ENCODE measurements around the gene WDR26. TPM values are rescaled to one million over a fixed set of nuclear protein-coding genes. Genes with fewer than 3 reads are reported as not detected.

WDR26 gene
- total RNA-seq, 1 experiment from 2014 or later = 81.4 TPM

DNA sequence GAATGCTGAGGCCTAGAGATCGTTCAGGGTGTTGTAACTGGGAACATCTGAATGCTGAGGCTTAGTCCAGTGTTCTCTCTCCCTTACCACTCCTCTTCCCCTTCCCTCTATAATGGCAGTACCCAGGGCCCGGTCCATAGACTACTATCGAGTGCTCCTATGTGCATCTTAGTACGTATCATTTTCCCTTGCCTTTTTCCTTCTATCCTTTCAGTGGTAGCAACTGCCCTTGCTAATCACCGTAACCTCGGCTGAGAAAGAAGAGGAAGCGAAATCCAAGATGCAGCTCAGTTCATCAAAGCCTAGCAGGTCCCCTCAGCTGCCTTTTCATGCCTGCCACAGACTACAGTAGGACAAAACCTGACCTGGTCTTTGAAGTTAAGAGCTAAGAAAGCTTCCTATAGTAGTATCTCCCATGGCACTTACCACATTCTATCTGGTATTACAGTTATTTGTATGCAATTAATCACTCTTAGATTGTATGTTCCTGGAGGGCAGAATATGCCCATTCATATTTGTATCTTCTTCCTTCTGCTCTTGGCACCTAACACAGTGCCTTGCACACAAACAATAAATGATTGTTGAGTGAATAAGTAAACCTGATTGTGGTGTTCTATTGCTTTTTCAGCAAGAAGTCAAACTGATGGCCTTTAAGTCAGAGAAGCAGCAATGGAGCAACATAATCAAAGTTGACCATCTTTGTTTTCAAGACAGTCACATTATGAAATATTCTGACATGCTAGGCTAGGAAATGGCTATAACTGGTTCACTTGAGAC, 55.6 kb downstream of the WDR26 start:
- no peak overlapping the region for H4K91ac ChIP-seq (ENCODE audit: insufficient read length, low read depth, low read length)
- H3K4me2 ChIP-seq (ENCODE audit: insufficient read depth, insufficient read length, low read length) = no peak overlapping the region
- WGBS (ENCODE audit: extremely low coverage, insufficient read length, low lambda C conversion rate) = no CpG with 5 or more reads among the region's 7 CpGs
- H4K20me1 ChIP-seq (ENCODE audit: control insufficient read depth, insufficient read depth, insufficient read length) = no peaks in the 10 kb centered on the region
- no peaks in the 10 kb centered on the region; the same call in 1 of the 2 replicates for H3K79me2 ChIP-seq (ENCODE audit: insufficient read depth, low read length)
- H4K5ac ChIP-seq (ENCODE audit: insufficient read length, low read depth, low read length) = no peak overlapping the region
- no peak overlapping the region for H3K56ac ChIP-seq (ENCODE audit: insufficient read length, low read depth, low read length)
- no peak overlapping the region for H3T11ph ChIP-seq (ENCODE audit: low read length)
- no peak overlapping the region for H2BK12ac ChIP-seq (ENCODE audit: insufficient read length, low read depth, low read length)
- H3K9me3 ChIP-seq (ENCODE audit: control insufficient read depth, low read depth, low read length) = no peaks in the 10 kb centered on the region
- H3K23ac ChIP-seq (ENCODE audit: insufficient read length, low read depth, low read length) = no peak overlapping the region
- no peaks in the 10 kb centered on the region for H3K23me2 ChIP-seq (ENCODE audit: insufficient read length, low read depth, low read length, poor library complexity, severe bottlenecking)
- no peaks in the 10 kb centered on the region for H3K9me3 Mint-ChIP-seq
- H3K4me1 ChIP-seq (ENCODE audit: insufficient read depth, low read length) = no peaks in the 10 kb centered on the region
- H2BK15ac ChIP-seq (ENCODE audit: low read depth, low read length) = no peak overlapping the region
- no peak overlapping the region for H2BK5ac ChIP-seq (ENCODE audit: insufficient read length, low read length)
- H3K14ac ChIP-seq (ENCODE audit: insufficient read depth, low read length) = no peak overlapping the region
- H4K8ac ChIP-seq (replicated peaks; ENCODE audit: insufficient read length, low read depth, low read length) = no peak overlapping the region
- H3K27ac ChIP-seq (ENCODE audit: insufficient read length, low read depth, low read length) = no peak overlapping the region
- no peak overlapping the region for H2BK20ac ChIP-seq (ENCODE audit: low read depth, low read length, poor library complexity, severe bottlenecking)
- H3K27me3 ChIP-seq (ENCODE audit: insufficient read depth, low read length) = no peaks in the 10 kb centered on the region
- no peak for TF ChIP-seq CTCF (conservative IDR thresholded peaks at IDR 0.05)
- peak overlapping the region in 1 of 3 experiments; percentile 92; a peak in 2 of 7 replicates for H3K27ac Mint-ChIP-seq
- no peak overlapping the region for H3K4me3 Mint-ChIP-seq
- H3K36me3 Mint-ChIP-seq (ENCODE audit: insufficient read depth in 1 of 3, low read depth in 3 of 3) = peaks cover 16 to 42% (median 40%) of the 10 kb centered on the region in 3 experiments; a peak in 6 of 7 replicates
- H2AK5ac ChIP-seq (ENCODE audit: insufficient read length, low read length) = no peak overlapping the region
- no peak overlapping the region for H3K4ac ChIP-seq (ENCODE audit: low read depth, low read length)
- no peaks in the 10 kb centered on the region for H3K79me1 ChIP-seq (ENCODE audit: insufficient read depth, low read depth, low read length, poor library complexity, severe bottlenecking)
- no peak overlapping the region for H3K9ac ChIP-seq (ENCODE audit: extremely low read depth, insufficient read length, low read length)
- H3K4me1 Mint-ChIP-seq = peaks cover 0 to under 1% of the 10 kb centered on the region in 2 experiments; a peak in 1 of 4 replicates
- no peak overlapping the region for H2BK120ac ChIP-seq (ENCODE audit: low read depth, low read length, poor library complexity, severe bottlenecking)
- no peak overlapping the region for H2AFZ ChIP-seq (ENCODE audit: low read length)
- no peak for DNase-seq
- no peak overlapping the region for H3K18ac ChIP-seq (ENCODE audit: insufficient read length, low read depth, low read length)
- no peaks in the 10 kb centered on the region for H3K27me3 Mint-ChIP-seq (ENCODE audit: low read depth)

All from H9 (cell line).